Psoas muscle (tissue), 8 donors: Measurements from ENCODE around the gene LCN9. TPM values are rescaled to one million over a fixed set of nuclear protein-coding genes. Genes with fewer than 3 reads are reported as not detected.

Experiments used
- ATAC-seq, 4 donors: fragments of 200-7000 bp; cut with Tn5 transposase; one replicate each; pipeline ENCODE4 v1.9.1; 2020; ENCODE audit warnings: moderate library complexity in 3 of 4, mild to moderate bottlenecking in 2 of 4
- DNase-seq, 2 donors: peaks; one replicate each; pipeline ENCODE4 v3.0.0-alpha.2; 2020
- H3K27ac ChIP-seq: fragments of 200-600 bp; one replicate; pipeline ENCODE4 v1.8.0; 2022
- H3K27me3 ChIP-seq, 3 donors: fragments of 200-600 bp in 1 of 3; one replicate each; pipeline versions ENCODE4 v1.6.1 to v1.8.0; 2013 to 2022; ENCODE audit warnings: low read length in 2 of 3, mild to moderate bottlenecking in 2 of 3, moderate library complexity in 1 of 3; ENCODE audit not compliant: insufficient read depth in 3 of 3
- H3K36me3 ChIP-seq, 2 donors: fragments of 200-600 bp in 1 of 2; one replicate each; pipeline versions ENCODE4 v1.6.1 to v1.8.0; 2013 to 2022; ENCODE audit warnings: low read depth in 1 of 2, mild to moderate bottlenecking in 1 of 2, moderate library complexity in 1 of 2; ENCODE audit not compliant: insufficient read depth in 1 of 2
- H3K4me1 ChIP-seq: fragments of 200-600 bp; one replicate; pipeline ENCODE4 v1.8.0; 2022
- H3K4me3 ChIP-seq: fragments of 200-600 bp; one replicate; pipeline ENCODE4 v1.8.0; 2022; ENCODE audit warnings: mild to moderate bottlenecking
- H3K9me3 ChIP-seq: fragments of 200-600 bp; one replicate; pipeline ENCODE4 v1.8.0; 2022
- CTCF ChIP-seq: fragments of 200-600 bp; IDR thresholded peaks from one replicate; pipeline ENCODE4 v1.8.0; 2022; ENCODE audit warnings: antibody characterized with exemption
- WGBS, 3 donors: extraction: QIAGEN DNeasy Blood & Tissue Kit; methylation state at CpG; one replicate each; pipeline versions ENCODE4 v1.1.6 to v1.1.7; 2013; 5-methylcytosine and 5-hydroxymethylcytosine counted together
- intact Hi-C, 2 donors: fragments of 100-400 bp; cut with DNase I; formaldehyde crosslinking; loops; one replicate each; pipeline versions ENCODE4 v1.11.0 to v1.14.2; 2022
- polyA plus RNA-seq, 3 donors: library from polyadenylated mRNA; stranded (reverse); fragments of 200-250 nt; gene quantifications; one replicate each; pipeline ENCODE4 v1.2.3, GENCODE V29; 2013
- total RNA-seq, 4 donors: library from RNA; stranded (reverse); fragmentation: NEBNext Ultra II Directional in 2 of 4; extraction: Animal tissue kit (Norgen Biotek cat#: 25700) in 2 of 4; gene quantifications; one replicate each; pipeline versions ENCODE4 v1.2.1 to v1.2.4, GENCODE V29; 2021 to 2023
- donor health status: healthy with polysubstance abuse.
- donor health status: DM: no; HTN: no; CAD: no; lungs with moderate emphysema.
- donor health status: Bipolar disorder and iron deficiency.
- donor health status: healthy.
- donor health status: DM: yes; HTN: yes; CAD: no.
- donor health status: DM: no; HTN: no; CAD: no.
- donor health status: DM: no; HTN: no; CAD: no.
- donor health status: DM: yes; HTN: yes; CAD: no.

The LCN9 gene
- total and polyA plus RNA-seq, 7 donors: not detected

GRCh38 chr9:135639196-135639595 is 23.9 kb upstream of the LCN9 start, which contains the start of gene GLT6D1:
GLT6D1 (minus strand) TSS chr9:135639540; CDS start chr9:135639187, 353 bp downstream.
- ATAC-seq (no peak), DNase-seq (no peak)
- Histone ChIP-seq H3K9me3 (no peaks in the 10 kb centered on the region), H3K36me3 (no peaks in the 10 kb centered on the region), H3K4me3 (no peak within 1 kb of the TSS), H3K4me1 (no peaks in the 10 kb centered on the region), H3K27me3 (peaks cover 6 to 52% (median 8%) of the 10 kb centered on the region in 3 donors), H3K27ac (no peak within 1 kb of the TSS)
- no peak for TF ChIP-seq CTCF
- 48 to 56% (median 55%) methylated on average over 9 of the region's 9 CpGs for WGBS, 3 donors
- intact Hi-C loops: no loop called here

GRCh38 chr9:135641047-135641446 is 22.1 kb upstream of the LCN9 start:
- H3K27me3 ChIP-seq: peaks cover 3 to 40% (median 8%) of the 10 kb centered on the region in 3 donors

GRCh38 chr9:135641745-135642144 is 21.4 kb upstream of the LCN9 start:
- no peak overlapping the region for H3K27ac ChIP-seq
- no peaks in the 10 kb centered on the region for H3K4me1 ChIP-seq
- no peak for DNase-seq
- intact Hi-C loops: no loop called here
- peaks cover 3 to 35% (median 8%) of the 10 kb centered on the region in 3 donors for H3K27me3 ChIP-seq
- WGBS, 3 donors: 67 to 68% (median 67%) methylated on average over 8 of the region's 8 CpGs
- TF ChIP-seq CTCF: no peak
- H3K9me3 ChIP-seq: no peaks in the 10 kb centered on the region
- H3K36me3 ChIP-seq: no peaks in the 10 kb centered on the region
- ATAC-seq: no peak
- H3K4me3 ChIP-seq: no peak overlapping the region

More at GRCh38 chr9:135641047-135641446, 22.1 kb upstream of the LCN9 start:
- ATAC-seq (no peak), DNase-seq (no peak)
- TF ChIP-seq CTCF: no peak
- Histone ChIP-seq H3K4me3 (no peak overlapping the region), H3K9me3 (no peaks in the 10 kb centered on the region), H3K27ac (no peak overlapping the region), H3K36me3 (no peaks in the 10 kb centered on the region), H3K4me1 (no peaks in the 10 kb centered on the region)
- 84 to 87% (median 84%) methylated on average over 7 of the region's 7 CpGs for WGBS, 3 donors
- intact Hi-C loops: no loop called here

- peaks cover 3 to 12% (median 5%) of the 10 kb centered on the region in 3 donors for H3K27me3 ChIP-seq
- ATAC-seq (no peak), DNase-seq (no peak)
- TF ChIP-seq CTCF: no peak
- H3K4me1 ChIP-seq: no peaks in the 10 kb centered on the region
- H3K36me3 ChIP-seq: no peaks in the 10 kb centered on the region
- peaks cover 15% of the 10 kb centered on the region for H3K9me3 ChIP-seq
- no peak overlapping the region for H3K27ac ChIP-seq
- intact Hi-C loops: no loop called here
- WGBS, 3 donors: 74 to 80% (median 80%) methylated on average over 5 of the region's 5 CpGs
- H3K4me3 ChIP-seq: no peak overlapping the region
These were observed 18.4 kb upstream of the LCN9 start for GRCh38 chr9:135644631-135645218.

GRCh38 chr9:135647884-135648283 is 15.2 kb upstream of the LCN9 start:
- Histone ChIP-seq H3K9me3 (peaks cover 15% of the 10 kb centered on the region), H3K36me3 (no peaks in the 10 kb centered on the region), H3K27ac (no peak overlapping the region), H3K4me1 (no peaks in the 10 kb centered on the region), H3K27me3 (peaks cover 0 to 3% (median 2%) of the 10 kb centered on the region in 3 donors), H3K4me3 (no peak overlapping the region)
- DNase-seq (no peak), ATAC-seq (no peak)
- TF ChIP-seq CTCF: no peak
- intact Hi-C loops: no loop called here
- 87 to 91% (median 87%) methylated on average over 4 of the region's 4 CpGs for WGBS, 3 donors
